HL-60 (cell line): ENCODE results near the gene WRAP53.

Source experiments
- GABPA ChIP-seq: IDR thresholded peaks from 2 replicates; pipeline ENCODE4 v1.6.1; 2012; ENCODE audit warnings: low read depth
- REST ChIP-seq: IDR thresholded peaks from 2 replicates; pipeline ENCODE4 v1.6.1; 2012; ENCODE audit warnings: low read depth; ENCODE audit not compliant: insufficient replicate concordance
- SPI1 ChIP-seq: IDR thresholded peaks from 2 replicates; pipeline ENCODE4 v1.6.1; 2012; ENCODE audit warnings: low read depth, mild to moderate bottlenecking, borderline replicate concordance
- TF ChIP-seq, protein P1 (sequence below): IDR thresholded peaks from one replicate; pipeline ENCODE4 v1.5.1; 2011; ENCODE audit warnings: low read length, control low read depth, inconsistent platforms; ENCODE audit not compliant: insufficient read depth

- TF ChIP-seq, protein P1, sequence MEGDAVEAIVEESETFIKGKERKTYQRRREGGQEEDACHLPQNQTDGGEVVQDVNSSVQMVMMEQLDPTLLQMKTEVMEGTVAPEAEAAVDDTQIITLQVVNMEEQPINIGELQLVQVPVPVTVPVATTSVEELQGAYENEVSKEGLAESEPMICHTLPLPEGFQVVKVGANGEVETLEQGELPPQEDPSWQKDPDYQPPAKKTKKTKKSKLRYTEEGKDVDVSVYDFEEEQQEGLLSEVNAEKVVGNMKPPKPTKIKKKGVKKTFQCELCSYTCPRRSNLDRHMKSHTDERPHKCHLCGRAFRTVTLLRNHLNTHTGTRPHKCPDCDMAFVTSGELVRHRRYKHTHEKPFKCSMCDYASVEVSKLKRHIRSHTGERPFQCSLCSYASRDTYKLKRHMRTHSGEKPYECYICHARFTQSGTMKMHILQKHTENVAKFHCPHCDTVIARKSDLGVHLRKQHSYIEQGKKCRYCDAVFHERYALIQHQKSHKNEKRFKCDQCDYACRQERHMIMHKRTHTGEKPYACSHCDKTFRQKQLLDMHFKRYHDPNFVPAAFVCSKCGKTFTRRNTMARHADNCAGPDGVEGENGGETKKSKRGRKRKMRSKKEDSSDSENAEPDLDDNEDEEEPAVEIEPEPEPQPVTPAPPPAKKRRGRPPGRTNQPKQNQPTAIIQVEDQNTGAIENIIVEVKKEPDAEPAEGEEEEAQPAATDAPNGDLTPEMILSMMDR = no peak
- TF ChIP-seq REST (no peak), SPI1 (no peak), GABPA (no peak)
These were observed 7.3 kb downstream of the WRAP53 start for GRCh38 chr17:7695586-7695985.
